Measurements from ENCODE around the gene LPGAT1. TPM values are rescaled to one million over a fixed set of nuclear protein-coding genes. Genes with fewer than 3 reads are reported as not detected.

LPGAT1 gene, protein sequence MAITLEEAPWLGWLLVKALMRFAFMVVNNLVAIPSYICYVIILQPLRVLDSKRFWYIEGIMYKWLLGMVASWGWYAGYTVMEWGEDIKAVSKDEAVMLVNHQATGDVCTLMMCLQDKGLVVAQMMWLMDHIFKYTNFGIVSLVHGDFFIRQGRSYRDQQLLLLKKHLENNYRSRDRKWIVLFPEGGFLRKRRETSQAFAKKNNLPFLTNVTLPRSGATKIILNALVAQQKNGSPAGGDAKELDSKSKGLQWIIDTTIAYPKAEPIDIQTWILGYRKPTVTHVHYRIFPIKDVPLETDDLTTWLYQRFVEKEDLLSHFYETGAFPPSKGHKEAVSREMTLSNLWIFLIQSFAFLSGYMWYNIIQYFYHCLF
- total RNA-seq, result 10 to 100 TPM; 30.0 to 35.1 TPM

DNA sequence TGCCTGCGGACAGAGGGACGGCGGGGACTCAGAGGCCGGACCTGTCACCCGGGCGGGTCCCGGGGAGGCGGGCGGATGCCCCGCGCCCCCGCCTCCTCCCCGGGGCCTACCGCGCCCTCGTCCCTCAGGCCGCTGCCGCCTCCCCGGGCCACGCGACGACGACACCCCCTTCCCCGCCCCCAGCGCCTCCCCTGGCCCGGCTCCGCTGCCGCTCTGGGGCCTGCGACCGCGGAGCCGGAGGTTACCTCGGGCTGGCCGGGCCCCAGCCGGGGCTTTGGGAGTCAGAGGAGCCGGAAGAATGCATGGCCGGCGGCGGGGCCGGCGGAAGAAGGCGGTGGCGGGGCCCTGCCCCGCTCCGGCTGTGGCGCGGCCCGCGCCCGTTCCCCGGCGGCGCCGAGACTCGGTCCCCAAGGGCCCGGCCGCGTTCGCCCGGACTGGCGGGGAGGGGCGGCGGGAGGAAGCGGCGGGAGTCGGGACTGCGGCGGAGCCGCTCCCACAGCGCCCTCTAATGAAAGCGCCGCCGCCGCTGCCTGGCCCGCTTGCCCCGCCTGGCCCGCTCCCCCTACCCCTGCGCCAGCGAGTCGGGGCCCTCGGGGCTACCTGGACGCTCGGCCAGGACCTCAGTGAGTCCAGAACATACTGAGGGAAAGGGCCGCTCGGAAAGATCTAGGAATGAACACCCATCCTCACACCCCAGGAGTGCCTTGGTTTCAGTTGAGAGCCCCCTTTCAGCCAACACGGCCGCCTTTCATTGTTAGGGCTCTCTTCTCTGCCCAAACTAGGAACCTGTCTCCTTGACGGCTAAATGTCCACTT is at the start of gene LPGAT1:
TSS of gene LPGAT1 (minus strand) at position 436 of the 815 bp plus-strand sequence. CDS start 1,467 bp downstream, outside the sequence.

Small RNA genes lying within 50 kb of the gene (small RNA-seq; reads per million reads assigned to genes)
- 0 reads per million in 2 donors for gene RF00019
- gene RN7SL344P, result 0 reads per million in 2 donors

Other genes starting within 250 kb of the LPGAT1 start
- 10 to 100 TPM; 22.0 to 44.0 TPM for gene NEK2, start 155.1 kb downstream of the LPGAT1 start, total RNA-seq
- gene INTS7, start 204.8 kb upstream of the LPGAT1 start, total RNA-seq, result 10 to 100 TPM; 24.1 to 27.0 TPM
- 10 to 100 TPM; 16.2 to 56.3 TPM for gene DTL, start 205.0 kb upstream of the LPGAT1 start, total RNA-seq